HepG2 (cell line): ENCODE results near the gene SMYD1. TPM values are rescaled to one million over a fixed set of nuclear protein-coding genes. Genes with fewer than 3 reads are reported as not detected.

ENCODE experiments used
- ARNTL ChIP-seq: sonication (generic); formaldehyde crosslinking; IDR thresholded peaks from 2 replicates; pipeline ENCODE4 v1.4.0; 2020; ENCODE audit warnings: mild to moderate bottlenecking, missing genetic modification reagents
- ATF1 ChIP-seq: IDR thresholded peaks from 2 replicates; pipeline ENCODE4 v1.6.1; 2016; ENCODE audit warnings: mild to moderate bottlenecking, control low read depth
- MED8 ChIP-seq: sonication (generic); formaldehyde crosslinking; IDR thresholded peaks from 2 replicates; pipeline ENCODE4 v1.8.1; 2023; ENCODE audit warnings: mild to moderate bottlenecking, missing genetic modification reagents; ENCODE audit not compliant: insufficient replicate concordance
- MIER3 ChIP-seq: IDR thresholded peaks from 2 replicates; pipeline ENCODE4 v1.6.1; 2016; ENCODE audit warnings: missing compliant biosample characterization, borderline replicate concordance
- NCOA2 ChIP-seq: sonication (generic); formaldehyde crosslinking; IDR thresholded peaks from 2 replicates; pipeline ENCODE4 v1.8.0; 2022; ENCODE audit warnings: inconsistent platforms
- RBM39 ChIP-seq: fragments of 200-400 bp; formaldehyde crosslinking; IDR thresholded peaks from one replicate; pipeline ENCODE4 v1.6.1; 2018; ENCODE audit warnings: antibody characterized with exemption, mild to moderate bottlenecking, low read depth, low read length; ENCODE audit not compliant: poor library complexity, severe bottlenecking
- SRY ChIP-seq: sonication (generic); formaldehyde crosslinking; IDR thresholded peaks from 2 replicates; pipeline ENCODE4 v1.8.0; 2022; ENCODE audit warnings: mild to moderate bottlenecking, missing genetic modification reagents
- ZFP36L1 ChIP-seq: sonication (generic); formaldehyde crosslinking; IDR thresholded peaks from 2 replicates; pipeline ENCODE4 v1.8.0; 2022; ENCODE audit warnings: mild to moderate bottlenecking, missing genetic modification reagents, moderate library complexity
- ZNF224 ChIP-seq: sonication (generic); formaldehyde crosslinking; IDR thresholded peaks from 2 replicates; pipeline ENCODE4 v1.5.0; 2020; ENCODE audit warnings: mild to moderate bottlenecking, missing genetic modification reagents
- ZNF451 ChIP-seq: sonication (generic); formaldehyde crosslinking; IDR thresholded peaks from 2 replicates; pipeline ENCODE4 v1.5.0; 2020; ENCODE audit warnings: mild to moderate bottlenecking, missing genetic modification reagents
- polyA plus RNA-seq, 8 experiments: library from polyadenylated mRNA; depleted of rRNA in 3 of 8; stranded (reverse) in 7 of 8; unstranded in 1 of 8; fragments of >200 nt; fragmentation: Illumina TruSeq in 4 of 8; extraction: Trizol in 4 of 8; gene quantifications; 2 replicates each; pipeline versions ENCODE4 v1.2.1 to v1.2.3, GENCODE V29; 2011 to 2016; ENCODE audit warnings: low read depth in 4 of 8, missing spikeins in 1 of 8, mixed read lengths in 1 of 8; ENCODE audit not compliant: insufficient read depth in 1 of 8
- total RNA-seq, 5 experiments: library from RNA; depleted of rRNA; stranded (reverse); fragments of >200 nt; fragmentation: Illumina TruSeq; extraction: Trizol; gene quantifications; 2 replicates each; pipeline ENCODE4 v1.2.3, GENCODE V29; 2016; ENCODE audit warnings: low read depth in 1 of 5
- TF ChIP-seq, protein P1 (sequence below): sonication (generic); formaldehyde crosslinking; IDR thresholded peaks from 2 replicates; pipeline ENCODE4 v1.9.0; 2021; ENCODE audit warnings: mild to moderate bottlenecking, missing genetic modification reagents
- TF ChIP-seq, protein P2 (sequence below): sonication (generic); formaldehyde crosslinking; IDR thresholded peaks from 2 replicates; pipeline ENCODE4 v1.4.0; 2020; ENCODE audit warnings: missing genetic modification reagents
- TF ChIP-seq, protein P3 (sequence below): sonication (generic); formaldehyde crosslinking; IDR thresholded peaks from 2 replicates; pipeline ENCODE4 v1.5.0; 2020; ENCODE audit warnings: mild to moderate bottlenecking, missing genetic modification reagents, borderline replicate concordance

SMYD1 gene
- total and polyA plus RNA-seq, 2 of the 13 experiments (the other 11 are each of a cell fraction or from before 2014, with no cell fraction given), result not detected

DNA sequence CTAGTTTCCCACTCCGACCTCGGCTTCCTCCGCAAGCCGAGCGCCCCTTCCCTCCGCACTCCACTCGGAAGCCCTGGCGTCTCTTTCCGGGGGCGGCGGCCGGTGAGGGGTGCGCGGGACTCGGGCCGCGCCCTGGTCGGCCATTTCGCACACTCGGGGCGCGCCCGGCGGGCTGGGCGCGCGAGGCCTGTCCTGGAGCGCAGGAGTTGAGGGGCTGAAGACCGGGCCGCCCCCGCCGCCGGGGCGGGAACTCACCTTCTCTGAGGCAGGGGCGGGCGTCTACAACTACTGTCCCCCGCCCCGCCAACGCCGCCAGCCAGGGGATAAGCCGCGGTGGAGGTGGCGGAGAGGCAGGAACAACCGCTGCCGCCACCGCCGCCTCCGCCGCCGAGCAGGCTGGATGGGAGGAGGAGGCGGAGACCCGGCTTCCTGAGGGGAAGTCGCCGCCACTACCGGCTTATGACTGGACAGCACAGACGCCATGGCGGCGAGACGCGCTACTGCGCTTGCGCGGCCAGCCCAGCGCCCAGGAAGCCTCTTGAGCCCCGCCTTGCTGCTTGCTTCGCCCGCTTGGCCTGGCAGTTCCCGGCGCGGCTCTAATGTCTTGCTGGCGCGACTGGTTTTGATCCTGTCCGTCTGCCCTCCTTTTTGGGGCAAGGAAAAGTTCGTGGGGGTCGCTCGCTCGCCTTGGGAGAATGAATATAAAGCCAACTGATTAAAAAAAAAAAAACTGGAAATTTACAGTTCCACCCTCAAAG is 12.1 kb upstream of the SMYD1 start, which contains the start of gene KRCC1 (continued):
- TF ChIP-seq, protein P1, sequence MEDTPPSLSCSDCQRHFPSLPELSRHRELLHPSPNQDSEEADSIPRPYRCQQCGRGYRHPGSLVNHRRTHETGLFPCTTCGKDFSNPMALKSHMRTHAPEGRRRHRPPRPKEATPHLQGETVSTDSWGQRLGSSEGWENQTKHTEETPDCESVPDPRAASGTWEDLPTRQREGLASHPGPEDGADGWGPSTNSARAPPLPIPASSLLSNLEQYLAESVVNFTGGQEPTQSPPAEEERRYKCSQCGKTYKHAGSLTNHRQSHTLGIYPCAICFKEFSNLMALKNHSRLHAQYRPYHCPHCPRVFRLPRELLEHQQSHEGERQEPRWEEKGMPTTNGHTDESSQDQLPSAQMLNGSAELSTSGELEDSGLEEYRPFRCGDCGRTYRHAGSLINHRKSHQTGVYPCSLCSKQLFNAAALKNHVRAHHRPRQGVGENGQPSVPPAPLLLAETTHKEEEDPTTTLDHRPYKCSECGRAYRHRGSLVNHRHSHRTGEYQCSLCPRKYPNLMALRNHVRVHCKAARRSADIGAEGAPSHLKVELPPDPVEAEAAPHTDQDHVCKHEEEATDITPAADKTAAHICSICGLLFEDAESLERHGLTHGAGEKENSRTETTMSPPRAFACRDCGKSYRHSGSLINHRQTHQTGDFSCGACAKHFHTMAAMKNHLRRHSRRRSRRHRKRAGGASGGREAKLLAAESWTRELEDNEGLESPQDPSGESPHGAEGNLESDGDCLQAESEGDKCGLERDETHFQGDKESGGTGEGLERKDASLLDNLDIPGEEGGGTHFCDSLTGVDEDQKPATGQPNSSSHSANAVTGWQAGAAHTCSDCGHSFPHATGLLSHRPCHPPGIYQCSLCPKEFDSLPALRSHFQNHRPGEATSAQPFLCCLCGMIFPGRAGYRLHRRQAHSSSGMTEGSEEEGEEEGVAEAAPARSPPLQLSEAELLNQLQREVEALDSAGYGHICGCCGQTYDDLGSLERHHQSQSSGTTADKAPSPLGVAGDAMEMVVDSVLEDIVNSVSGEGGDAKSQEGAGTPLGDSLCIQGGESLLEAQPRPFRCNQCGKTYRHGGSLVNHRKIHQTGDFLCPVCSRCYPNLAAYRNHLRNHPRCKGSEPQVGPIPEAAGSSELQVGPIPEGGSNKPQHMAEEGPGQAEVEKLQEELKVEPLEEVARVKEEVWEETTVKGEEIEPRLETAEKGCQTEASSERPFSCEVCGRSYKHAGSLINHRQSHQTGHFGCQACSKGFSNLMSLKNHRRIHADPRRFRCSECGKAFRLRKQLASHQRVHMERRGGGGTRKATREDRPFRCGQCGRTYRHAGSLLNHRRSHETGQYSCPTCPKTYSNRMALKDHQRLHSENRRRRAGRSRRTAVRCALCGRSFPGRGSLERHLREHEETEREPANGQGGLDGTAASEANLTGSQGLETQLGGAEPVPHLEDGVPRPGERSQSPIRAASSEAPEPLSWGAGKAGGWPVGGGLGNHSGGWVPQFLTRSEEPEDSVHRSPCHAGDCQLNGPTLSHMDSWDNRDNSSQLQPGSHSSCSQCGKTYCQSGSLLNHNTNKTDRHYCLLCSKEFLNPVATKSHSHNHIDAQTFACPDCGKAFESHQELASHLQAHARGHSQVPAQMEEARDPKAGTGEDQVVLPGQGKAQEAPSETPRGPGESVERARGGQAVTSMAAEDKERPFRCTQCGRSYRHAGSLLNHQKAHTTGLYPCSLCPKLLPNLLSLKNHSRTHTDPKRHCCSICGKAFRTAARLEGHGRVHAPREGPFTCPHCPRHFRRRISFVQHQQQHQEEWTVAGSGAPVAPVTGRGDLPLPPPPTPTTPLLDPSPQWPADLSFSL (CRISPR knock-in tag), result 0 out of 2 replicates have a peak, but pooled peaks have one; percentile 41
- TF ChIP-seq, protein P2, sequence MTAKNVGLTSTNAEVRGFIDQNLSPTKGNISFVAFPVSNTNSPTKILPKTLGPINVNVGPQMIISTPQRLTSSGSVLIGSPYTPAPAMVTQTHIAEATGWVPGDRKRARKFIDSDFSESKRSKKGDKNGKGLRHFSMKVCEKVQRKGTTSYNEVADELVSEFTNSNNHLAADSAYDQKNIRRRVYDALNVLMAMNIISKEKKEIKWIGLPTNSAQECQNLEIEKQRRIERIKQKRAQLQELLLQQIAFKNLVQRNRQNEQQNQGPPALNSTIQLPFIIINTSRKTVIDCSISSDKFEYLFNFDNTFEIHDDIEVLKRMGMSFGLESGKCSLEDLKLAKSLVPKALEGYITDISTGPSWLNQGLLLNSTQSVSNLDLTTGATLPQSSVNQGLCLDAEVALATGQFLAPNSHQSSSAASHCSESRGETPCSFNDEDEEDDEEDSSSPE, result peak; percentile 64; the same call in 1 of the 2 replicates
- TF ChIP-seq, protein P3, sequence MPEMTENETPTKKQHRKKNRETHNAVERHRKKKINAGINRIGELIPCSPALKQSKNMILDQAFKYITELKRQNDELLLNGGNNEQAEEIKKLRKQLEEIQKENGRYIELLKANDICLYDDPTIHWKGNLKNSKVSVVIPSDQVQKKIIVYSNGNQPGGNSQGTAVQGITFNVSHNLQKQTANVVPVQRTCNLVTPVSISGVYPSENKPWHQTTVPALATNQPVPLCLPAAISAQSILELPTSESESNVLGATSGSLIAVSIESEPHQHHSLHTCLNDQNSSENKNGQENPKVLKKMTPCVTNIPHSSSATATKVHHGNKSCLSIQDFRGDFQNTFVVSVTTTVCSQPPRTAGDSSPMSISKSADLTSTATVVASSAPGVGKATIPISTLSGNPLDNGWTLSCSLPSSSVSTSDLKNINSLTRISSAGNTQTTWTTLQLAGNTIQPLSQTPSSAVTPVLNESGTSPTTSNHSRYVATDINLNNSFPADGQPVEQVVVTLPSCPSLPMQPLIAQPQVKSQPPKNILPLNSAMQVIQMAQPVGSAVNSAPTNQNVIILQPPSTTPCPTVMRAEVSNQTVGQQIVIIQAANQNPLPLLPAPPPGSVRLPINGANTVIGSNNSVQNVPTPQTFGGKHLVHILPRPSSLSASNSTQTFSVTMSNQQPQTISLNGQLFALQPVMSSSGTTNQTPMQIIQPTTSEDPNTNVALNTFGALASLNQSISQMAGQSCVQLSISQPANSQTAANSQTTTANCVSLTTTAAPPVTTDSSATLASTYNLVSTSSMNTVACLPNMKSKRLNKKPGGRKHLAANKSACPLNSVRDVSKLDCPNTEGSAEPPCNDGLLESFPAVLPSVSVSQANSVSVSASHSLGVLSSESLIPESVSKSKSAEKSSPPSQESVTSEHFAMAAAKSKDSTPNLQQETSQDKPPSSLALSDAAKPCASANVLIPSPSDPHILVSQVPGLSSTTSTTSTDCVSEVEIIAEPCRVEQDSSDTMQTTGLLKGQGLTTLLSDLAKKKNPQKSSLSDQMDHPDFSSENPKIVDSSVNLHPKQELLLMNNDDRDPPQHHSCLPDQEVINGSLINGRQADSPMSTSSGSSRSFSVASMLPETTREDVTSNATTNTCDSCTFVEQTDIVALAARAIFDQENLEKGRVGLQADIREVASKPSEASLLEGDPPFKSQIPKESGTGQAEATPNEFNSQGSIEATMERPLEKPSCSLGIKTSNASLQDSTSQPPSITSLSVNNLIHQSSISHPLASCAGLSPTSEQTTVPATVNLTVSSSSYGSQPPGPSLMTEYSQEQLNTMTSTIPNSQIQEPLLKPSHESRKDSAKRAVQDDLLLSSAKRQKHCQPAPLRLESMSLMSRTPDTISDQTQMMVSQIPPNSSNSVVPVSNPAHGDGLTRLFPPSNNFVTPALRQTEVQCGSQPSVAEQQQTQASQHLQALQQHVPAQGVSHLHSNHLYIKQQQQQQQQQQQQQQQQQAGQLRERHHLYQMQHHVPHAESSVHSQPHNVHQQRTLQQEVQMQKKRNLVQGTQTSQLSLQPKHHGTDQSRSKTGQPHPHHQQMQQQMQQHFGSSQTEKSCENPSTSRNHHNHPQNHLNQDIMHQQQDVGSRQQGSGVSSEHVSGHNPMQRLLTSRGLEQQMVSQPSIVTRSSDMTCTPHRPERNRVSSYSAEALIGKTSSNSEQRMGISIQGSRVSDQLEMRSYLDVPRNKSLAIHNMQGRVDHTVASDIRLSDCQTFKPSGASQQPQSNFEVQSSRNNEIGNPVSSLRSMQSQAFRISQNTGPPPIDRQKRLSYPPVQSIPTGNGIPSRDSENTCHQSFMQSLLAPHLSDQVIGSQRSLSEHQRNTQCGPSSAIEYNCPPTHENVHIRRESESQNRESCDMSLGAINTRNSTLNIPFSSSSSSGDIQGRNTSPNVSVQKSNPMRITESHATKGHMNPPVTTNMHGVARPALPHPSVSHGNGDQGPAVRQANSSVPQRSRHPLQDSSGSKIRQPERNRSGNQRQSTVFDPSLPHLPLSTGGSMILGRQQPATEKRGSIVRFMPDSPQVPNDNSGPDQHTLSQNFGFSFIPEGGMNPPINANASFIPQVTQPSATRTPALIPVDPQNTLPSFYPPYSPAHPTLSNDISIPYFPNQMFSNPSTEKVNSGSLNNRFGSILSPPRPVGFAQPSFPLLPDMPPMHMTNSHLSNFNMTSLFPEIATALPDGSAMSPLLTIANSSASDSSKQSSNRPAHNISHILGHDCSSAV (CRISPR knock-in tag), result no peak
- TF ChIP-seq ZNF451 (CRISPR knock-in tag) (peak; percentile 49; the same call in 1 of the 2 replicates), SRY (CRISPR knock-in tag) (no peak; the same call in 1 of the 2 replicates), NCOA2 (CRISPR knock-in tag) (peak; percentile 15), ARNTL (CRISPR knock-in tag) (peak; percentile 61; the same call in 1 of the 2 replicates), RBM39 (peak; percentile 96), ATF1 (CRISPR knock-in tag) (no peak), ZFP36L1 (peak; percentile 31; the same call in 1 of the 2 replicates), ZNF224 (no peak), MED8 (CRISPR knock-in tag) (no peak), MIER3 (no peak; the same call in 1 of the 2 replicates)
